GM19023 (cell line): Measurements from ENCODE around the gene TMEM8B.

Source experiments
- ATAC-seq: cut with Tn5 transposase; IDR thresholded peaks from one replicate; pipeline ENCODE4 v1.9.1; 2021; ENCODE audit warnings: mild to moderate bottlenecking, moderate library complexity; ENCODE audit not compliant: unreplicated experiment

TMEM8B gene

DNA sequence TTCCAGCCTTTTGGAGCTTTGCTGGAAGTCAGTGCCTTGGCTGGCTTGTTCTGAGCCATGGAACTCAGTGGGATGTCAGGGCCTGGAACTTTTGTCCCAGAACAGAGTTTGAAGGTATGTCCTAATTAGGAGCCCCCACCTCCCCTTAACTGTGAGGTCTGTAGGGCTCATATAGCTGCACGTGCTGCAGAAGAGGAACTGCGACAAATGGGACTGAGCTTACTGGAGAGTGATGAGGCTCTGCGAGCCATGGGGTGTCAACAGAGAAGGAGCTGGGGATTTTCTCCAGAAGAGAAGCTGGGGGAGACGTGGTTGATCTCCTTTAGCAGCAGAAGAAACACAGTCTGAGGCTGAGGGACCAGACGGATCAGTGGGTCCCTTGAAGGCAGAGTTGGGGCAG lies 10.9 kb downstream of the TMEM8B start:
- no peak for ATAC-seq

DNA sequence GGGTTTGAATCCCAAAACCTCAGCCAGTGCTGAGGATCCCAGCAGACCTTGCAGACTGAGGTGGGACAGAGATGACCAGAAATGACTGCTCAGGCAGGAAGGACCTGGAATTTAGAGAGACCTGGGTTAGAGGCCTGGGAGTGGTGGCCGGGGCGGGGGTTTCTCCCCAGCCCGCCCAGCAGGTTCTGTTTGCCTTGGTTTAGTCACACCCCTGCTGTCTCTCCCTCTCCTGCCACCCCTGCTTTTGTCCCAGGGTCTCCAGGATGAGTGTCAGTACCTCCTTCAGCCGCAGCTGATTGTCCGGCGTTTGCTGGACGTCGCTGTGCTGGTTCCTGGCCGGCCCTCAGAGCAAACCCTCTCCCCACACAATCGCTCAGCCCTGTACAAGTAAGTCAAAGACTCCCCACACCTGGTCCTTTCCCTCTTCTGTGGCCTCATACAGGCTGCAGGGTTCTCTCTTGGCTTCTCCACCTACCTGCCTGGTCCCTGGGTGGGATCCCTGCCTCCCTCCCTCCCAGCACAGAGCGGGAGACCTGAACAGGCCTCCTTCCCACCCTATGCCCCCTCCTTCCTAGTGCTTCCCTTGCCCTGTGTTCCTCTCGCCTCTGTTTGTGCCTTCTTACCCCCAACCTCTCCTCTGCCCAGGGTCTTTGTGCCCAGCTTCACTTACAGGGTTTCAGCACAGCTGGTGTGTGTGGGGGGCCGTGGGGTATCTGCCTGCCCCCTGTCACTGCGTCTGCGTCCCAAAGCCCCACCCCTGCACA lies 12.0 kb downstream of the TMEM8B start:
- no peak for ATAC-seq

DNA sequence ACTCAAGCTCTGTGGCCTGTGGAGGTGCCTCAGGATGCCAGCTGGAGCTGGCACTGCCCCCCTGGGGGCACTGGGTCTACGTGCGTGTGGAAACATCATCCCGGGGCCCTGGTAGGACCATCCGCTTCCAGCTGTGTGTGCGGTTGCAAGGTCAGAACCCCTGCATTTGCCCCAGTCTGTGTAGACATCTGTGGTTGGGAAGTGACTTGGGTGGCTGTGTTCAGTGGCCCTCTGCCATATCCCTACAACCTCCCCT lies 12.5 kb downstream of the TMEM8B start:
- no peak for ATAC-seq

GRCh38 chr9:35842020-35842745 lies 13.2 kb downstream of the TMEM8B start:
- ATAC-seq: no peak

- peak; percentile 76 for ATAC-seq
Measured at GRCh38 chr9:35842795-35843194, 13.8 kb downstream of the TMEM8B start.

GRCh38 chr9:35844628-35845270 lies 15.7 kb downstream of the TMEM8B start:
- no peak for ATAC-seq

DNA sequence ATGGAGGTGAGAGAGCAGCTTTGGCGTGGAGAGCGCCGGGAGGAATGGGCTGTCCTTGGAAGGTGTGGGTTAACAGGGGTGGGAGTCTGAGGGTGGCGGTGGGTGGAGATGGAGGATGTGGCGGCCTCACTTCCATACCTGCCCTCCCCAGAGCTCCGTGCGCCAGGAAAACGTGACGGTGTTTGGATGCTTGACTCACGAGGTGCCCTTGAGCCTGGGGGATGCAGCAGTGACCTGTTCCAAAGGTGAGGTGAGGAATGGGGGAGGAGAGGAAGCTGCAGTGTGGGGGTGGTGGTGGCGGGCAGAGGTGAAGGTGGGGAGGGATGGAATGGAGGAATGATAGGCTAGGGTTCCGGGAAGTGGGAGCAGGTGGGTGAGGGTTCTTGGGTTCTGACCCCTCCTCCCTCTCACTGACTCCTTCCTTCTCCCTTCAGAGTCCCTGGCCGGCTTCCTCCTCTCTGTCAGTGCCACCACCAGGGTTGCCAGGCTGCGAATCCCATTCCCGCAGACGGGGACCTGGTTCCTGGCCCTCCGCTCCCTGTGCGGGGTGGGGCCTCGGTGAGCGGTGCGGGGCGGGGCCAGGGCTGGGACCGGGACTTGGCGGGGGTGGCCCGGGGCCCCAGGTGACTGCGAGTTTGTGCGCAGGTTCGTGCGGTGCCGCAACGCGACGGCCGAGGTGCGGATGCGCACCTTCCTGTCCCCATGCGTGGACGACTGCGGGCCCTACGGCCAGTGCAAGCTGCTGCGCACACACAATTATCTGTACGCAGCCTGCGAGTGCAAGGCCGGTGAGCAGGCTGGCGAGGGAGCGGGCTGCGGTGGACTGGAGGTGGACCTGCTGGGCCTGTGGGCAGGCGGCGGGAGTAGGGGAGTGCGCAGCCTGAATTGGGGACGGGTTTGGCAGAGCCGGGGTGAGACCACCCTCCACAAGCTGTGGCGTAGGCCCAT lies 17.1 kb downstream of the TMEM8B start:
- ATAC-seq: no peak

DNA sequence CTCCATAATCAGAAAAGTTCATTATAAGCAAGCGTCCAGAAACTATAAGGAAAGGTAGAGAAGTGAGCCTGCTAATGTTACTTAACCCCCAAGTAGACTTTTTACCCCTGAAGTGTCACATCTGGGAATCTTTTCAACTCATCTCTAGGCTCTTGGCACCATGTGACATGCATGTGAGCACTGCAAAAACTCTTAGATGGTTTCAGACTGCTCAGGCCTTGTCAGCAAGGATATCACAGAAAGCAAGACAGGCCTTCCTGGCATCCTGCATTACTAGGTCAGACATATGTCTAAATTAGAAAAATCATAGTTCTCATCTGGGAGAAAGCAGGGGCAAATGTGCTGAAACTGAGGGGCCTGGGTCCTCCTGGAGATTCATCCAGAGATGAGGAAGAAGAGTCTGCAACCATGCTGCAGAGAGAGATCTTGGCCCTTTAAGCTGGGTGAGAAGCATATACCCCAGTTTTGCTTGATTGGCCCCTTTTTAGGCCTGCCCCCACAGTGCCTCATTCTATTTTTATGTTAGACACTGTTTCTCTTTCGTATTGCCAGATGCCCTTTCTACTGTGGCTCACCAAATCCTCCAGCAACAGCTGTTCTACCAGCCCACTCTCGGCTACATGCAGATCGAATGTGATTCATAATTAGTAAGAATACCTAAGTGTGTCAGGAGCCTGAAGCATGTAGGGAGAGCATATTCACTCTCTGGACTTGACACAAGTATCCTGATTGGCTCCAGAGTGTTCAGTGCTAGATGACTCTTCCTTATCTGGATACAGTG lies 19.0 kb downstream of the TMEM8B start:
- peak; percentile 95 for ATAC-seq

GRCh38 chr9:35852267-35852815 lies 23.3 kb downstream of the TMEM8B start:
- no peak for ATAC-seq

DNA sequence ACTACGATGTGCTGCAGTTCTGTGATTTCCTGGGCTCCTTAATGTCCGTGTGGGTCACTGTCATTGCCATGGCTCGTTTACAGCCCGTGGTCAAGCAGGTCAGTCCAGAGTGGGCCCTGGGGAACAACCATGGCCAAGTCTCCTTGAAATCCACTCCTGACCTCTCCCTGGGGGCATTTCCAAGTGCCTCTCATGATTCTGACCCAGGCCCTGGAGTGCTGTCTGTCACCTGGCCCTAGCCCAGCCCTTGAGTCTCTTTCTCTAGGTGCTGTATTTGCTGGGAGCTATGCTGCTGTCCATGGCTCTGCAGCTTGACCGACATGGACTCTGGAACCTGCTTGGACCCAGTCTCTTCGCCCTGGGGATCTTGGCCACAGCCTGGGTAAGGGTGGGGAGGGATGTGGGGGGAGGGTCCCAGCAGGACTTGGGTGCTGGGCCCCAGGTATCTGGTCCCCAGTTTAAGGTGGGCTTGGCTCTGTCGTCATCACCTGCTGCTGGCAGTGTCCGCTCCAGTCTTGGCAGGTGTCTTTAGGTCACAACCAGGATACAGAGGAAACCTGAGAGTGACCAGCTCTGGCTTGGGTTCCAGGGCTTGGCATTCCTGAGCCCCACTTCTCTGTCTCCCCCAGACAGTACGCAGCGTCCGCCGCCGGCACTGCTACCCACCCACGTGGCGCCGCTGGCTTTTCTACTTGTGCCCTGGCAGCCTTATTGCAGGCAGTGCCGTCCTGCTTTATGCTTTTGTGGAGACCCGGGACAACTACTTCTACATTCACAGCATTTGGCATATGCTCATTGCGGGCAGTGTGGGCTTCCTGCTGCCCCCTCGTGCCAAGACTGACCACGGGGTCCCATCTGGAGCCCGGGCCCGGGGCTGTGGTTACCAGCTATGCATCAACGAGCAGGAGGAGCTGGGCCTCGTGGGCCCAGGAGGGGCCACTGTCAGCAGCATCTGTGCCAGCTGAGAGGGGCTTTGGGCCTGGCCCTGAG lies 24.1 kb downstream of the TMEM8B start:
- ATAC-seq: no peak

DNA sequence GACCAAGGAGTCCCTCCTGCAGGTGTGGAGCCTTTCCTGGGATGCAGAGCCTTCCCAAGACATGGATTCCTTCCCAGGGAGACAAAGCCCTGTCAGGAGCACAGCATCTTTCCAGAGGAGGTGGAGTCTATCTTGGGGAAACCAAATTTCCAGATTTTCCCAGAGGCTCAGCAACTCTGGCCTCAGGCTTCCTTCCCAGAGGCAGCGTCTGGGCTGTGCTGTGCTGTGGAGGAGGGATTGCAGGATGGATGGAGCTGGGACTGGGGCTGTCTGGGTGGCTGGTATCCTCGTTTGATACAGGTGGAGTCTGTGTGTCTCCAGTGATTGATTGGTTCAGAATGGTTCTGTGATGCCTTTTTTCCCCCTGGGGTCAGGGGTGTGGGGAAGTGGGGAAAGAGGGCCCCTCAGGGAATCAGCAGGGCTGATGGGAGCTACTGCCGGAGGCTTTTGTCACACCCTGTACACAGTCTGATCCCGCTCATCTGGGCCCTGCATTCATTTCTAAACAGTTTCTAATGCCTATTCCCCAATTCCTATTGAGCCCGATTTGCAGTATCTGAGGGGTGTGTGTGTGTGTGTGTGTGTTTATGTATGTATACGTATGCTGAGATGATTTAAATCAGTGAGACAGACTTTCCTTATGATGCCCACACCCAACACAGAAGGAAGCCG lies 25.2 kb downstream of the TMEM8B start:
- ATAC-seq: no peak

DNA sequence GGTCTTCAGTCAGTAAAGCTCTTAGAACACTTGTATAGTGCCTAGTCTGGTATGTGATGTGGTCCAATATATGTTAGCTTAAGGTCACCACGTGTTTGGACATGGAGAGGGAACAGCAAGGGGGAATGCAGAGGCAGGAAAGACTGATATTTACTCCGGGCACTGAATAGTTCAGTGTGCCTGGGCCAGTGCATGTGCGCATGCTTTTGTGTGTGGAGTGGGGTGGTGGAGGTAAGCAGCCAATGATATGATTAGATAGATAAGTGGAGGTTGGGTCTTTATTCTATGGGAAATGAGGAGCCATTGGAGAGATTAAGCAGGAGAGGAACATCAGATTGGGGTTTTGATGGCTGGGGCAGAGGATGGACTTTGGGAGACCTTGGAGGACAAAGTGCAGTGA lies 27.2 kb downstream of the TMEM8B start:
- ATAC-seq: no peak

DNA sequence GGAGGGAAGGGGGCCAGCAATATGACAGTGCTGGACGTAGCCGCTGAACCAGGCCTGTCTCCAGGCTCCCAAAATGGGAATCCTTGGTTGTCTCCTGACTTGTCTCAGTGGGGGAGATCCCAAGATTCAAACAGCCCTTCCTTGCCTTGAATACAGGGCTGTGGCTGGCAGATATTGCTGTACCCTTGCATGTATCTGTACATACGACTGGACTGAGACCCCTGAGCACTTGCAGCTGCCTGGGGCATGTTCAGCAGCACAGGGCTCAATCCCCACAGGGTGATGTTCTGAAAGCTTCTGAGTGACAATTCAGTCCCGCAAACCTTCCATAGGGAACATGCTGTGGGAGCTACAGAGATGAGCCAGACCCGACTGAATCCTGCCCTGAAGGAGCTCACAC lies 27.9 kb downstream of the TMEM8B start:
- no peak for ATAC-seq

DNA sequence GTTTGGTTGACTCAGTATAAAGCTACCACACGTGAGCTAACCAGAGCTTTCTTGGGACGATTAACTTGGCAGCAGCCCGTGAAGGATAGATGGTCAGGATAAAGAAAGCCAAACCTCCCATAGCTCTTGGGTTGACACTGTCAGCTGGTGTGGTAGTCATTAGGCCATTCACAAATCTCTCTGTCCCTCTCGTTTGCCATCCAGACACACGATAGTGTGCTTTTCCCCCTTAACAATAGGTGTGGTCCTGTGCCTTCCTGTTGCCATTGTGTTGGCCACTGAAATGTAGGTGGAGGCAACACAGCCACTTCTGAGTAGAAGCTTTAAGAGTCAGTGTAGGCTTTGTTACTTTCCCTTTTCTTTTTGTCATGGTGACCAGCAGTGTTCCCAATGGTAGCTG lies 29.4 kb downstream of the TMEM8B start:
- ATAC-seq: no peak

GRCh38 chr9:35859310-35859989 lies 30.4 kb downstream of the TMEM8B start:
- ATAC-seq: no peak

DNA sequence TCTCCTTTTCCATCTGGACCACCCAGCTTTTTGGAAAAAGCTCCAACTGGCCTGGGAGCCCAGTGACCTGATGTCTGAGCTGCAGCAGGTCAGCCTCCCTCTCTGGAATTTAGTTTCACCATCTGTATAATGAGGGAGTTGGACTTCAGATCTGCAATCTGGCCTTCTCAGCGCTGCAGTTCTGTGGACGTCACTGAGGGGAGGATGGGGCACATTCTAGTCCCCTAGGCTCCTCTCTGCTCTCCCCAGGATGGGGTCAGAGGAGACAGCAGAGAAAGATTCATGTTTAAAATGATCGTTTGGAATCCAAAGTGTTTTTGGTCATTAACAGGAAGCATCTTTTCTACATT lies 30.9 kb downstream of the TMEM8B start:
- ATAC-seq: no peak

DNA sequence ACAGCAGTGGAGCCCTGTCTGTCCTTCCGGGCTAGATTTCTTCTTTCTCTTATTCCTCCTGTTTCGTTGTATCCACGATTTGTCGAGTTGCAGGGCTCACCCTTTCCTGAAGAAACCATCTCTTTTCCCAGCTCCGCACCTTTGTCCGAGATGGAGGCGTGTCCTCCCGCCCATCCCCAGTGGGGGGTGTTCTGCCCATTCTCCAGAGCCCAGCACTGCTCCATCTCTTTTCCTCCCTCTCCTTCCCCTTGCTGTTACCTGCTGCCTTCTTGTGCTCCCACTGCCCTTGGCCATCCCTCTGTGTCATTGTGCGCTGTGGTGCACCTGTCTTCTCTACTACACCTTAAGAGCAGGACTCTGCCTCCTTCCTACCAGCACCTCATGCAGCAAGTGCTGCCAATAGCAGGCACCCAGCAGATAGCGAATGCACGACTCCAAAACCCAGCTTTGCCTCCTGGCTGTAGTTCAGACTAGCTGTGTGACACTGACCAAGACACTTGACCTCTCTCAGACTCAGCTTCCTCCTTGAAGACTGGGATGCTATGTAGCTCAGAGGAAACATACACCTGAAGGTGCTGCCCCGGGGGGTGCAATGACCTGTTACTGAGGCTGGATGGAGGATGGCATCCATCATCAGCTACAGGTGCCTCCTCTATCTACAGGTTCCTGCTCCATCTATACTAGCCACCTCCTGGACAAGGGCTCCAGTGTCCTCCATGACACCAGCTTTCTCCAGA lies 32.3 kb downstream of the TMEM8B start:
- ATAC-seq: no peak
